ENCODE data around the gene PPP2R2C.

PPP2R2C gene

DNA sequence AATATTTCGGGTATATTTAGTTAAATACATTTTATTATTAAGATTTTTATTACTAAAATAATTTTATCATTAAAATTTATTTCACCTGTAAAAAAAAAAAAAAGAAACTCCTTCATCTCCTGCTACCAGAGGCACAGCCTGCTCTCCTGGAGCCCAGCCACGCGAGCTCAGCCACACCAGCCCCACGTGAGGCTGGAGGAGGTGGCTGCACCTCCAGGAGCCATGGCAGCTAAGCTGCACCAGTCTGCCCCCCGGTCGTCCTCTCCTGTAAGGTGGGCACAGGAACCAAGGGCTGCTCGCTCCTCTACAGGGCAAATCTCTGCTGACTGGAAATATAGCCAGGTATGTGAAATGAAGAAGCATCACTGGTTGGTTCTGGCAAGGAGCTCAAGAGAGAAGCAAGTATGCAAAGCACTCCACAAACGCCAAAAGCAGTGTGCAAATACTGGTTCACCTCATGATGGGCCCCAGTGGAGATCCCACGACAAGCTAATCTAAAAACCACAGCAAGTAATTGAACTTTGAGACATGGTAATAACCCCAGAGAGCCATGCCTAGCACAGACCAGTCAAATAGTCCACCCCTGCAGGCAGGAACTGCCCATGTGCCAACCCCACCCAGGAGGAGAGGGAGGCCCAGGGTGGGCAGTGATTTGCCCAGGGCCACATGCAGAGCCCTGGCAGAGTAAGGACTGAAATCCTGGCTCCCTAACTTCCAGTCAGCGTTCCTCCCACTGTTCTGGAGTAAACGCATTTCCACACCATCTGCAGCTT is 112.7 kb downstream of the PPP2R2C start:
- DNase-seq, result no peak

GRCh38 chr4:6357476-6357875 is 114.9 kb downstream of the PPP2R2C start:
- no peak for DNase-seq

GRCh38 chr4:6356076-6356560 is 116.3 kb downstream of the PPP2R2C start:
- no peak for DNase-seq

- no peak for DNase-seq
These were observed 117.4 kb downstream of the PPP2R2C start for GRCh38 chr4:6355052-6355451.

DNA sequence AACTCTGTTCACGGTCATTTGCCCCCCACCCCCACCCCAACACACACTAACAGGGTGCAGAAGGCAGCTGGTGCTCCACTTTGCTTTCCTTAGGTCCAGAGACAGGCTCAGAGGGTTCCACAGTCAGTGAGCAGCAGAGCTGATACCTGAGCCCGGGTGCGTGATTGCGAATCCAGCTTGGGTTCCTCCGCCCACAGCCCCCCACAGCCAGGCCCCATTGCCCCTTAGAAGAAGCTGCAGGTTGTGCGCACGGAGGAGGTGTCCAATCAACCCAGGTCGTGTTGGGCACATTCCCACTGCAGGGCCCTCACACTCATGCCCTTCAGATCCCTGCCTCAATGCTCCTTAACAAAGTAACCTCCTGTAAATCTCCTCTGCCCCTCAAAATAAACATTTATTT is 117.8 kb downstream of the PPP2R2C start:
- DNase-seq, result no peak

DNA sequence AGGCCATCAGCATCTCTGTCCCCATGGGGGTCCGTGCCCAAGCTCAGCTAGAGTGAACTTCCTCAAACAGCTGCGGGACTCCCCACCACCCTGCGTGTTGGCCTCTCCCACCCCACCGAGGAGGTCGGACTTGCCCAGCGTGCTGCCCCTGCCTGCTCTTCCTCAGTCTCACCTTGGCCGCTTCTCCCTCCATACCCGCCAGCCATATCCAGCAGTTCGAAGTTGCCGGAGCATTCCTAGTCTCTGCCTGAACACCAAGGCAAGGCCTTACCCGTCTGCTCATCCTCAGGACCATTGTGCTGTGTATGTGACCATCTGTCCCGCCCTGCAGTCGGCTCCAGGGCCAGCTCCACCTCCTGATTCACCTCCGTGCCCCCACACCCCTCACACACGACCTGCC is 118.3 kb downstream of the PPP2R2C start:
- no peak for DNase-seq

- no peak for DNase-seq
These were observed 120.3 kb downstream of the PPP2R2C start for GRCh38 chr4:6352031-6352692.

DNA sequence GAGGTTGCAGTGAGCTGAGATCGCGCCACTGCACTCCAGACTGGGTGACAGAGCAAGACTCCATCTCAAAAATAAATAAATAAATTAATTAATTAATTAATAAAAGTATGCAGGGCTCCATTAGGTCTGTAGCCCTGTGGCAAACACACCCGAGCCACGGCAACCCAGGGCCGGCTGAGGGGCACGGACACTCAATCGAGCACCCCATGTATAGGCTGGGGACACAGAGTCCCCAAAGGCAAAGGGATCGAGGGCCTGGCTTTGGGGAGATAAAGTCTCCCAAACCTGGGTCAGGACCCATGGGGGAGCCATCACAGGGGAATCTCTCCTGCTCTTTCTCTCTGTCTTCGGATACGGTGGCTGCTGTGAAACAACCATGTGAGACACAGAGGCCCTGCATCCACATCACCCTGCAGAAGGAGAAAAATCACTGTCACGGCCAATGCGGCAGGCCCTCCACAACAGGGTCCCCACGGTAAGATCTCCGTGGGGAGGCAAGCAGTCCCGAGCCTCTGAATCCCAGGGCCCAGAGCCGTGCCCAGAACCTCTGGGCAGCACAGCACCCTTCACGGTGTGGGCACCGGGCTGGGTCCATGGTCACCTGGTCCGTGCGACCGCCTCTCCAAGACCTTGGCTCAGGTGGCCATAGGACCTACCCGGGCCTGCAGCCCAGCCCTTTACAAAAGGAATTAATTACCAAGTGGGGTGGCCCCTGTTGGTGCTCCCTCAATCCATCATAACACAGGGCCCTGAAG is 121.0 kb downstream of the PPP2R2C start:
- DNase-seq, result no peak

DNA sequence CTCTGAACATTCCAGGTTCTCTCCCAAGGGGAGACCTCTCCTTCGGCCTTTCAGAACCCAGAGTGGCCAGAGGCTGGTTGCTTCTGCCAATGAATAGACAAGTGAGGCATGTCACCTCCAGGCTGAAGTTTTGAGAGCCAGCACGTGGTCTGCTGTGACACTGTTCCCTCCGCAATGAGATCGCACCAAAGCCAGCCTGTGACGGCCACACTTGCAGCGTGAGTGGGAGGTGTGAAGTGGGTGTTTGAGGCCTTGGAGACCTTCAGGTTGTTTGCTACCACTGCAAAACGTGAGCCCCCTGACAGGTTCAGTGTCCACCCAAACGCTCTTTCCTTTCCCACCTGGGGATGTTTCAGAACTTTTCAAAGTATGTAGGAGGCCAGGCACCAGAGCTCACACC is 121.8 kb downstream of the PPP2R2C start:
- DNase-seq, result no peak

GRCh38 chr4:6349896-6350603 is 122.4 kb downstream of the PPP2R2C start:
- DNase-seq, result no peak

- no peak for DNase-seq
These were observed 124.0 kb downstream of the PPP2R2C start for GRCh38 chr4:6348408-6348807.

DNA sequence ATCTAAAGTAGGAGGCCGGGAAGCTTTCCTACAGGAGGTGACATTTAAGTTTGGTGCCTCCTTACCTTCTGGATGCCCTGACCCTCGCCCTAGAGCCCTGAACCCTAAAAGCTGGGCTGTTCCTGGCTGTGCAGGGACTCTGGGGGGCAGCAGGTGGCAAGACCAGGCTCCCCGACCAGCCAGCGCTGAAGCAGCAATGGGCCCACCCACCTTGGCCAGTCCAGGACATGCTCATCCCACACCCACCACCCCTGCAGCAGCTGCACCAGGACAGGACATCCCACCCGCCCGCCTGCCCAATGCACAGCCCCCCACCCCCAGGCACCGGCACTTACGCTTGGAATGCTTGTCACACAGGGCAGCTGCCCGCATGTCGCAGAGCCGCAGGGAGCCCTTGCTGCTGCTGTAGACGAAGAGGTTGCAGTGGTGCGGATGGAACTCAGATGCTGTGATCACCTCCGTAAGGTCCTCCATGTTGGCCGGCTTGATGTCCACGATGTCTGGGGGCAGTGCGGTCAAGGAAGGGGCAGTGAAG is 124.8 kb downstream of the PPP2R2C start:
- DNase-seq, result no peak

DNA sequence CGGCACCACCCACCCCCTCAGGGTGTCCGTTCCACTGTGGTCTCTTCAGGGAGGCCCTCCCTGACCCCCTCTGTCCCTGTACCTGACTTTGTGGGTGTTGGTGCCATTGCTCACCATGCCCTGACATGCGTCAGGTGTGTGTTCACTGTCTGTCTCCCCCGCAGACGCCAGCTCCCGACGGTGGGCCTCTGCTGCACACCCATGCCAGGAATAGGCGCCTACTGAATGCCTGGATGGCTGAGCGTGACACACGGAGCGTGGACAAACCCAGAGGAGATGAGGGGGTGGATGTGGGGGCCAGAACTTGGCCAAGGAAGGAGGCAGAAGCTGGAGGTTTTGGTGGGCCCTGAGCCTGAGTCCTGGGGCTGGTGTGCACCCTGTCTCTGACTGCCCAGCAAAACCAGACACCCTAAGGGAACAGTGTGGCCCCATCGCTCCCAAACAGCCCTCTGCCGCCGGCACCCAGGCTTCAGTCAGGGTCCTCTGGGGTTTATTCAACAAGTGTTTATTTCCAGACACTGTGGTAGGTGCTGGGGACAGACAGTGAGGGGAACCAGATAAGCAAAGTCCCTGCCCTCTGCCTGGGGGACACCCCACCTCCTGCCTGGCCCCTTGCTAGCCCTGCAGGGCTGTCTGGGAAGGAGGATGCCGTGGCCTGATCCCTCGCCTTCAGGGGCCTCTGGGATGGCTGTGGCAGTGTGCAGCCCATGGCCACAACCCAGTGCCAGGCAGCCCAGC is 125.9 kb downstream of the PPP2R2C start:
- no peak for DNase-seq

- no peak for DNase-seq
These were observed 126.5 kb downstream of the PPP2R2C start for GRCh38 chr4:6345866-6346265.

- no peak for DNase-seq
These were observed 127.2 kb downstream of the PPP2R2C start for GRCh38 chr4:6345096-6345830.

DNA sequence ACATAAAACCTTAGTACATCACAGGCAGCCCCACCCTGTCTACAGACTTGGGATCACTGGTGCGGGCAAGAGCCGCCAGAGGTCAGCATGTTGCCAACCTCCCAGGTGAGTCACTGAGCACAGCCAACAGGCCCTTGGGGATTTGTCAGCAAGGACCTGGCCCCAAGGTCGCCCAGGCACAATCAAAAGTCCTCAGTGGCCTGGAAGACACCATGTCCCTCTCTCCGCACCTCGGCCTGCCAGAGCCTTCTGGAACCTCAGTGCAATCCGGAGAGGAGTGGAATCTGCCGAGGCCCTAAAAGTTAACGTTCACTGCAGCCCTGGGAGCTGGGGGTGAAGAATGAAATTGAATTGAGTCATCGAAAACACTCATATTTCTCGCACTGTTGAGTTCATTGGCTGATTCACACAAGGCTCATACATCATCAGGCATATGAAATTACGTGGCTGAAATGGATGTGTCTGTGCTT is 128.4 kb downstream of the PPP2R2C start:
- DNase-seq, result no peak

- DNase-seq, result no peak
These were observed 129.7 kb downstream of the PPP2R2C start for GRCh38 chr4:6342530-6343293.

- no peak for DNase-seq
These were observed 130.7 kb downstream of the PPP2R2C start for GRCh38 chr4:6341696-6342095.

DNA sequence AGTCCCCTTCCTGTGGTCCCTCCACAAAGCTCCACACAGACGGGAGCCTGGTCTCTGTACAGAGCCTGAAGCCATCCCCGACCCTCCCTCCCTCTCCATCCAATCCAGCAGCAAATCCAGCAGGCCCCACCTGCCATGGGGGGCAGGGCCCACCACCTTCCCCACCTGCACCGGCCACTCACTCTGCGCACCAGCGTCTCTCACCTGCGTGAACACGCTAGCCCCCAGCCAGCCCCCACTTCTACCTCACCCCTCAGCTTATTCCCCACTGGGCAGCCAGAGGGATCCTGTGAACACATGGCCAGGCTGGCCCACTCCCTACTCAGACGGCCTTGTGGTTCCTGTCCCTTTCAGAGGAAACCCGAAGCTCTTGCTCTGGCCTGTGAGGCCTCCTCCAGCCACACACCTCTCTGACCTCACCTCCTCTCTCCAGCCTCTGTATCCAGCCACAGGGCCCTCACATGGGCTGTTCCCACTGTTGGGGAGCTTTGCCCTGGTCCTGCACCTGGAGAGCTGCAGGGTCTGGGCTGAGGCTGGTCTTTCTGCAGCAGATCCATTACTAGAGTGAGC is 131.9 kb downstream of the PPP2R2C start:
- DNase-seq, result no peak
